ENCODE measurements around the gene FMNL3.
"Not testable (repeated sequence)": the region's sequence is repeated elsewhere in the genome, so short reads cannot be mapped to it uniquely, and the experiment has no call there.

FMNL3 gene

DNA sequence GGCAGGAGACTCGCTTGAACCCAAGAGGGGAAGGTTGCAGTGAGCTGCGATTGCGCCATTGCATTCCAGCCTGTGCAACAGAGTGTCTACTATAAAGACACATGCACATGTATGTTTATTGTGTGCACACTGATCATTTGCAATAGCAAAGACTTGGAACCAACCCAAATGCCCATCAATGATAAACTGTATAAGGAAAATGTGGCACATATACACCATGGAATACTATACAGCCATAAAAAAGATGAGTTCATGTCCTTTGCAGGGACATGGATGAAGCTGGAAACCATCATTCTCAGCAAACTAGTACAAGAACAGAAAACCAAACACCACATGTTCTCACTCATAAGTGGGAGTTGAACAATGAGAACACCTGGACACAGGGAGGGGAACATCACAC is 6.7 kb upstream of the FMNL3 start:
- not testable (repeated sequence) for DNase-seq (ENCODE audit: low spot score)

DNA sequence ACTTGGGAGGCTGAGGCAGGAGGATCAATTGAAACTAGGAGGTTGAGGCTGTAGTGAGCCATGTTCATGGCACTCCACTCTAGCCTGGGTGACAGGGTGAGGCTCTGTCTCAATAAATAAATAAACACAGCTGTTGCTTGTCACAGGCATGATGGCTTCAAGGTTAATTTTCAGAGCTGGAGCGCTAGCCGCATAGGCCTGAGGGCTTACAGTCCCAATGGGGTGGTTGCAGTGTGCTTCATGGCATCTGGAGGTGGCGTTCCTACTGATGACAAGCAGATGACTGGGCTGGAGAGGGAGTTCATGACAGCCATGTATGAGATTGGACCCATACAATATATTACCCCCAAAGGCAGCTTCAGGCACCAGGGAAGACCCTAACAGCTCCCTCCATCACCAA is 1.6 kb upstream of the FMNL3 start:
- DNase-seq (ENCODE audit: low spot score): no peak

DNA sequence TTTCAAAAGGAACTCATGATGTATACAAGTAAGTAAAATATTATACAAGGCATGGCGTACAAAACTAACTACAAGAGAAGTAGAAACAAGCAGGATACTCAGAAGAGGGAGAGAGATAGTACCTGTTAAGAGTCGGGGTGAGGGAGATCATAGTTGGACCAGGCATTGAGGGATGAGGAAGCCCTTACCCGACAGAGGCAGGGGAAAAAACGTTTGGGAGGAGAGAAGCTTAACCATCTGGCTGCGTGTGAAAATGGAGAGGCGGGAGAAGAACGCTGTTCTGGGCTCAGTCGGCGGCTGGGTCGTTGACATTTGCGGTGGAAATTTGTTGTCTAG is 575 bp upstream of the FMNL3 start:
- no peak for DNase-seq (ENCODE audit: low spot score)

DNA sequence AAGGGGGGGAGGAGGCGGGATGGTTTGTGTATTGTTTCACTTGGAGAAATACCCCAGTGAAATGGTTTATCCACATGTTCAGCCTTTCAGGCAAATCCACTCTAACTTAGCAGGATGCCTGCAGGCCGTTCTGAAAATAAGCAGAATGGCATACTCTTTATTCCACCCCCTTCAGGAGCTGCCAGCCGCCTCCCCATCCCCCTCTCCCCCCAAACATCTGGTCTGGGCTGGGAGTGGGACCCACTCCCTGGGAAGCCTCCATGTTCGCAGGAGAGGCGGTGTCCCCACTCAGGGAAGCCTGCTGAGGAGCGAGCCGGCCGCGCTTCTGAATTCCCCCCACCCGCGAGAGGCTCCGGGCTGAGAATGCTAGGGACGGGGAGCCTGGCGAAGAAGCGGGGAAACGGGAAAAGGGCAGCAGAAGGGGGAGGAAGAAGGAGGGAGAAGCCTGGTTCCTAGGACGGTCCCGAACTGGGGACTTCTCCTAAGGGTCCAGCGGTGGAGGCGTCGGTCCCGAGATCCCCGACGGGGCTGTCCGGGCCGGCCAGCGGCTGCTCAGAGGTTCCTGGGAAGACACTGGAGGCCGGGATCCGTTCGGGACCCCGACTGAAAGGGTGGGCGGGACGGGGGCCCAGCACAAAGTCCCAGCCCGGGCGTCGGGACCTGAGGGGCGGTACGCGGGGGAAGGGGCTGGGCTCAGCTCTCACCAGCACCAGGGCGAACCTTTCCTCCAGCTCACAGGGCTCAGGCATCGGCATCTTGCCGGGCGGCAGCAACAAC is 666 bp downstream of the FMNL3 start:
- peak; percentile 49 for DNase-seq (ENCODE audit: low spot score)

DNA sequence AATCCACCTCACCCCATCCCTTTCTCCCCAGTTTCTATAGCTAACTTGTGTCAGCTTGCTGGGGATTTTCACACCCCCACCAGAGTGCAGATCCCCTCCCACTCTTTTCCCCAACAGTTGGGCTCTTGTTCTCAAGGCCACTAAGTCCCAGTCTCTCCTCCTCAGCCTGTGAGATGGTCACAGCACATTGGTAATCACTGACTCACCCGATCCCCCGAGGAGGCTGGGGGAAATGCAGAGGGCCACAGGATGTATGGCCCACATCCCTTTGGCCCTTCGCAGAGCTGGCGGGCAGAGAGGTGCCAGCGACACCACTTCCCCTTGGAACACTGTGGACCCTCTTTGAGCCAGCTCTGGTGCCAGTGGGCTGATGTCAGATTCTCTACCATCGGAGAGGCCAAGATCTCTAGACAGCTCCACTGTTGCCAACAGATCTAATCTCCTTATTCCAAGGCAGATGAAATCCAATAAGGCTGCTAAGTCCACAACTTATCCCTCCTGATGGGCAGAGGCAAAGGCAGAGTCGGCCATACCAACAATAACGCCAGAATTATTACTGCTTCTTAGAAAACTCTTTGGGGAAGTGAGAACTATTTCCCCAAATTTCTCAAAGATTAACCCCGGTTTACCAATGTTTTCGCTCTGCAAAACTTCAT is 1.6 kb downstream of the FMNL3 start:
- no peak for DNase-seq (ENCODE audit: low spot score)

DNA sequence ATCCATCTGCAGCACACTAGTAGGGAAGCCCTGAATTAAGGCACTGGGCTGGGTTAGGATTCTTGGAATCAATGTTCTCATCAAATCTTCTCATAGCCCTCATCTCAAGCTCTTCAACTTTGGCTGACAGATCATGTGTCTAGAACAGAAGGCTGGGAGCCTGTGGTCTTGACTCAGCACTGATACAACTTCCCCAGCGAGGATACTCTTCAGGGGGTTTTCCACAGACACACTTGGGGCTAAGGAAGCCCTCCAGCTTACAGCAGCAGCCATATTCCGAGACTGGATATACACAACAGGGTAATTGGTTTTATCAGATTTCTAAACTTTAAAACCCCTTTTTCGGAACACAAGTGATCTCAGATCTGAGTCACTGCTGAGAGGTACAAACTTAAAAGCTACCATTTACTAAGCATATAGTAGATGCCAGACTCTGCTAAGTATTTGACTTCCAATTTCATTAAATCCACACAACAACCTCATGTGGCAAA is 3.5 kb downstream of the FMNL3 start:
- DNase-seq (ENCODE audit: low spot score): no peak

DNA sequence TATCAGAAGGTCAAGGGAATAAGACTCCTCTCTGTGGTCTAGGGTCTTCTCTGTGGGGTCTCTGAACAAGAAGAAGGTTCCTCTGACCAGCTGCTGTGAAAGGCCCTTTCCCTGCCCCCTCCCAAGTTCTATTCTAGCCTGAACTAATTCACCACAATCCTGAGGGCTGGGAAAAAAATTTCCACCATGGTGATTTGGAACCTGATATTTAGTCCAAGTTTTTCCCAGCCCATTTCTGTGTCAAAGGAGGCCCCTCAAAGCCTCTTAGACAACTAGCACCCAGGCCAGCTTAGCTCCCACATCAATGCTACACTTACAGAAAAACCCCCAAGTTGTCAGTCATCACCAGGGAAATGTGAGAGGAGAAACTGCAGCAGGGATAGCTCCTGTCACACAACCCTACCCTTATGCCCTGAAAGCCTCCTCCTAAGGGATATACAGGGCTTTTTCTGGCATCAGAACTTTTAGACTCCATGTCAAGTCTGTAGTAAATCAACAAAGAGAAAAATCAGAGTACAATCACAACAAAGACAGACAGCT is 4.5 kb downstream of the FMNL3 start:
- no peak for DNase-seq (ENCODE audit: low spot score)

DNA sequence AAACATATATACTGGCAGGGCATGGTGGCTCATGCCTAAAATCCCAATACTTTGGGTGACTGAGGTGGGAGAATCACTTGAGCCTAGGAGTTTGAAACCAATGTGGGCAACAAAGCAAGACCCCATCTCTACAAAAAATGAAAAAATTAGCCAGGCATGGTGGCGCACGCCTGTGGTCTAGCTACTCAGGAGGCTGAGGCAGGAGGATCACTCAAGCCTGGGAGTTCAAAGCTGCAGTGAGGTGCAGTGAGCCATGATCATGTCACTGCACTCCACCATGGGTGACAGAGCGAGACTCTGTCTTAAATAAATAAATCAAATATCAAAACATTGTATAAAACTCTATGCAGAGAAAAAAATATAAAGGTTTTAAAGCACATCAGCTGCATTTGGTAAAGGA is 5.2 kb downstream of the FMNL3 start:
- DNase-seq (ENCODE audit: low spot score): no peak

DNA sequence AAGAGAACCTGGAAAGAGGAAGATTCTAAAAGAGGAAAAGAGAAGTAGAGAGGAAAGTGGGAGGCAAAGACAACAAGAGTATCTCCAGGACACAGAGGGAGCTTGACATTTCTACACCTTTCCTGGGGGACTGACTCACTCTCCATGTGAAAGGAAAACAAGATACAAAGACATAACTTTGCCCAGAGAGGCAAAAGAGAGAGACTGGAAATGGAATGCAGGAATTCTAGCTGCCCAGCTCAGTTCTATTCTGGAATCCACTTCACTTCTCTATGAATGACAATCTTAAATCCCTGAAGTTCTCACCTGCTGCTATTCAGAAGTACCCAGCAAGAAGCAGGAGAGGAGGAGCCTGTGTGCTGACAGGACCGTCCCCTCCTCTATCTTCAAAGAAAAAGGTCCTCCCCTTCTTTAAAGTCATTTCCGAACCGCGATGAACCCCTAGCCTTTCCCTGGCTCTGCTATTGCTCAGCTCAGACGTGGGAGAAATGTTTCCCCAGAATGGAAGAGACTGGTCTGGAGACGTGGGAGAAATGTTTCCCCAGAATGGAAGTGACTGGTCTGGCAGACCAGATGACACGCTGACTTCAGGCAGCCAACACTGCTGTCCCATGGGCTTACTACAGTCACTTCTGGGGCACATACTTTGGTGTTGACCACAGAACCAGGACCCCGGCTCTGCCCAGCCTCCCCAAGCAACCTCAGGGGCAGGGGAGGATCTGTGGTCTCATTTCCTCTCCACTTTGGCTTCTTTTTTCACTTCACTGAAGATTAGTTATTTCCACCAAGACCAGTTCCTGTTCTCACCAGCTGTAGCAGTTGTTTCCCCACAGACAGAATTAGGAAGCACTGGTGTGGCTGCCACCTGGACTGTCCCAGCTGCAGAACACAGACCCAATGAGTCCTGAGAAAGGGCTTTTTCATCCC is 8.3 kb downstream of the FMNL3 start:
- DNase-seq (ENCODE audit: low spot score): no peak

DNA sequence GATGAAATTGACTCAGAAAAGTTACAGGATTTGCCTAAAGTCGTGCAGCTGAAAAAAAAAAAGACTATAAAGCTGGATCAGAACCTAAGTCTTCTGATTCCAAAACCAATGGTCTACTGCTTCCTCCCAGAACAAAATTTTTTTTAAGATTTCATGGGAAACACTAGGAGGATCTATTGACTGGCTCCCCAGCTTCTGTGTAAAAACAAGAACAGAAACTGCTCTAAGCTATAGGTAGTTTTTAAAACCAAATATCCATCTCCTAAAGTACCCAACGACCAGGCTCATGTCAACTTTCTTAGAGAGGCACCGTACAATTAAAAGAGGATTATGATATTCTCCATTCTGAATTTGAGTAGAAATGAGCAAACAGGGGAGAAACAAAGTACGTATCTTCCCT is 9.4 kb downstream of the FMNL3 start:
- DNase-seq (ENCODE audit: low spot score): no peak

DNA sequence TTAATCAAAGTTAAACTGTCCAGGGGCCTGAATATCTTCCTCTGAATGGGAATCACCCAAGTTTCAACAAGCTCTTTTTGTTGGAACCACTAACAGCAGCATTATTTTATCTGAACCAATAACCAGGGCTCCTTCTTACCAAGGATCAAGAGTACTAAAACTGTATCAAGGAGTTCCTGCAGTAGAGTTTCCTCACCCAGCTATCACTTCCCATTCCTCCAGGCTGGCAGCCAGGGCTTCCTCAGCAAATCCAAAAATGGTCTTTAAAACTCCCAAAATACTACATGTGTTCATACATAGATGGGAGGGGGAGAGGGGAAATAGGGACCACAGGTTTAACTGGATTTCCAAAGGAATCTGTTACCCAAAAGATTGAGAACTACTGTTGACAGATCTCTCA is 10.5 kb downstream of the FMNL3 start:
- DNase-seq (ENCODE audit: low spot score): no peak

DNA sequence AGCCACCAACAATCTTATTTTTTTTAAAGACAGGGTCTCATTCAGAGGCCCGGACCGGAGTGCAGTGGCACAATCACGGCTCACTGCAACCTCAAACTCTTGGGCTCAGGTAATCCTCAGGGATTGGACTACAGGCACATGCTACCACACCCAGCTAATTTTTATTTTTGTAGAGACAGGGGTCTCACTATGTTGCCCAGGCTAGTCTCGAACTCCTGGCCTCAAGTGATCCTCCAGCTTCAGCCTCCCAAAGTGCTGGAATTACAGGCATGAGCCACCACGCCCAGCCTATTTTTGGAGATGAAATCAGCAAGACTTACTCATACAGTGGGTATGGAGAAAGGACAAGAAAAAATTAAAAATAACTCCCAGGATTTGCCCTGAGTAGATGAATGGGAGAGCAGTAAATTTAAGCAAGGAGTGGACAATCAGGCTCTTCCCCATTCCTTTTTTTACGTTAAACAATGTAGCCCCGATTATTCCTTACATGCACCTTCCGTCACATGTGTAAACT is 13.2 kb downstream of the FMNL3 start:
- no peak for DNase-seq (ENCODE audit: low spot score)

DNA sequence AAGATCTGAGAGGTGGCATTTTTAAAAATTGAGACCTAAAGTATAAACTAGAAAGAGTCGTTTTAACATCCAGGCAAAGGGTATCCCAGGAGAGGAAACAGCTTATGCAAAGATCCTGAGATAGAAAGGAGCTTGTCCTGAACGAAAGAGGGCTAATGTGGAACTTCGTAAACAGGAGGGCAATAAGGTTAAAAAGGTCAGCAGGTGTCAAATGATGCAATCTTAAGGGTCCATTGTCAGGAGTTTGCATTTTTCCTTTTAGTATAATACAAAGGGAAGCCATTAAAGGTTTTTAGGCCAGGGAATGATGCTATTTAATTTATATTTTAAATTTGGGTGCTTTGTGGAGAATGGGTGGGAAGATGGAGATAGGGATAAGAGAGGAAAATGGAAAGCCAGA is 14.4 kb downstream of the FMNL3 start:
- DNase-seq (ENCODE audit: low spot score): no peak

DNA sequence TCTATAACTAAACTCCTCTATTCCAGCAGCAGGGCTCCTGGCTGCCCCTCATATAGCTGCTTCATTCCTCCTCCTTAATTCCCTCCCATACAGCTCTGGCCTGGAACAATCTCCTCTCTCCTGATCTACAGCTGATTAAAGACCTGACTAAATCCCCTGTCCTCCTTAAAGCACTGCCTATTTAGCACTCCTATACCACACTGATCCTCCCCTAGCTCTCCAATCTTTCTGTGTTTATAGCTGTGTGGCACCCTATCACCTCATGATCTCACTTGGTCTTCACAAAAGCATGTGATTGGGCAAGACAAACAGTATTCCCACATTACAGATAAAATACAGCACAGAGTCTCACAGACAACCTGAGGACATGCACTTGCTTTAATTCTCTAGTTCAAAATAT is 17.4 kb downstream of the FMNL3 start:
- DNase-seq (ENCODE audit: low spot score): no peak

DNA sequence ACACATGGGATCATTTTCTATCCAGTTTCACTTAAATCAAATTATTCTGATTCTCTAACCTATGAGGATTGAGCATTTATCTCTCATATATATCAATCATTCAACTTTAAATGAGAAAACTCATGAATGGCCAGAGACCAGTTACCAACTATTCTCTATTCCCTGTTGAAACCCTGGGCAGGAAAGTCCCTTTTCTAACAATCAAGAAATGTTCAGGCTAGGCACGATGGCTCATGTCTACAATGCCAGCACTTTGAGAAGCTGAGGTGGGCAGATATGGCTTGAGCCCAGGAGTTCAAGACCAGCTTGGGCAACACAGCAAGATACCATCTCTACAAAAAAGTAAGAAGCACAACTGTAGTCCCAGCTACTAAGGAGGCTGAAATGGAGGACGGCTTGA is 18.0 kb downstream of the FMNL3 start:
- no peak for DNase-seq (ENCODE audit: low spot score)

DNA sequence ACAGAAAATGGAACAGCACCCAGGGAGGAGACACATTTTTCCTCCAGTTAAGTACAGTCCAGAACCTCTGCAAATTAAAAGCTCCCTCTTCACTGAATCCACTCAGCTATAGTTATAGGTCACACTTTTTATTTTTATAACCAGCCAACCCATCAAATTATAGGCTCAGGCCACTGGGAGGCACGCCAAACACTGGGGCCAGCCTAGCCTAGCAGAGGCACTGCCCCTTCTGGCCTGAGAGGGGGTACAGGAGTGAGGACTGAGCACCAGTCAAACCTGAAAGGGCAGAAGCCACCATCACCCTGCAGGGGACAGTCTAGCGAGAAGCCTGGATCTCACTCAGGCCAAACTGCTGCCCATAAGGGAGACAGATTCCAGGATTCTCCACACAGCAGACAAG is 19.3 kb downstream of the FMNL3 start:
- no peak for DNase-seq (ENCODE audit: low spot score)

DNA sequence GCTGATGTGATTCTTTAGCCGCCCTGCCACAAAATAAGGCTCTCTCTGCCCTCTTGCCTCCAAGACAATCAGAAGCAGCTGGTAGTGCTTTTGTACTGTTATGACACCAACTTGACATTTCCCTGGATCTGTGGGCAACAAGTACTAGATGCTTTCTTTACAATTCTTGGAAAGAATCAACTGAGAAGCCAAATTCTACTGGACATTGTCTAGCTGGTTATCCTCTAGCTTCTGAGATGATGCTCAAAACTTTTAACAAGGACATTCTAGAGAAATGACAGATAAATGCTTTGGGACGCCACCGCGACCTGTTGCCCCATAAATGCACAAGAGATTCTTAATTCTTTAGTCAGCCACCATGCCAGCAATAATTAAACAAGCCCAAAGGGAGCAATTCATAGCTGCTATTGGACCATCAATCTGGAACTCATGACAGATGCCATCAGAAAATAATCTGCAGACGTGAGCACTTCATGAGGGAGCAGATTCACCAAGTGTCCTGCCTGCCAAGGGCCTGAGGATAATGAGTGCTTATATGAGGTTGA is 22.8 kb downstream of the FMNL3 start:
- no peak for DNase-seq (ENCODE audit: low spot score)

DNA sequence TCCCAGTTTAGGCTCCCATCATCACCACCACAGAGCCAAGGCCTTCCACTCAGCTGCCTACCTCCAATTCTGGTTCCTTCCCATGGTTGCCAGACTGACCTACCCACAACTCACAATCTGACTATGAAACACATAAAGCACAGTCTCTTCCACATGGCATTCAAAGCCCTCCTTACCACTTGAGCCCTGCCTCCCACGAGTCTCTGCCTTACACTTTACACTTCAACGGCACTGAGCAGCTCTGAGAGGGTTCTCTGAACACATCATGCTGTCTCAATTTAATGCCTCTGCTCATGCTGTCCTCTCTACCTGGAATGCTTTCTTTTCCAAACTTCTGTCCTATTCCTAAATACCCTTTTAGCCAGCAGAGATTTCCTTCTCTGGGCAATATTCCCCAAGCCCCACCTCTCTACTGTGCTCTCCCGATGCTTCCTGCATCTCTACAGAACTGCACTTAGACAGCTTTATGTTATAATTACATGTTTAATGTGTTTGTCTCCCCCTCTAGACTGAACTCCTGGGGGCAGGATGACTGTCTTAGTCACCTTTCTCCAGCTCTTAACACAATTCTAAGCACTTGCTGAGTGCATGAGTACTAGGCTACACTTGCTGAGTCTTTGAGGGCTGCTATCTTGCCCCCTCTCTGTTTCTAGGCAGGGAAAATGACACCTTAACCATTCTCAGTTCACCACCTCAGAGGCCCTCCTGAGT is 23.5 kb downstream of the FMNL3 start:
- DNase-seq (ENCODE audit: low spot score): no peak

DNA sequence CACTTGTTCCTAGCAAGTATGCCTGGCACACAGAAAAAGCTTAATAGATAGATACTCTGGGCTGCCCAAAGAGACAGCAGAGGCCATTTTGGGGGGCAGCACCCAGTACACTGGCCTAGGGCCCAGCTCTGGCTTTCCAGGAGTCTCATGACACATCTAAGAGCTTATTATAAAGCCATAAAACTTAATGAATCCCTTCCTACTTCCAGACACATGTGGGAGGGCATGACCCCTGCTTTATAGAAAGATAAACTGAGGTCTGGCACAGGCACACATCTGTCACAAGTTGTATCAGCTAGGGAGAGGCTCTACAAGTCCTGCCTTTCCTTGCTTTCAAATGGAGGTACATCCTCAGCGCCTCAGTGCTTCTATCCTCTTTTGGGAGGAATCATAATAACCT is 27.1 kb downstream of the FMNL3 start:
- no peak for DNase-seq (ENCODE audit: low spot score)

DNA sequence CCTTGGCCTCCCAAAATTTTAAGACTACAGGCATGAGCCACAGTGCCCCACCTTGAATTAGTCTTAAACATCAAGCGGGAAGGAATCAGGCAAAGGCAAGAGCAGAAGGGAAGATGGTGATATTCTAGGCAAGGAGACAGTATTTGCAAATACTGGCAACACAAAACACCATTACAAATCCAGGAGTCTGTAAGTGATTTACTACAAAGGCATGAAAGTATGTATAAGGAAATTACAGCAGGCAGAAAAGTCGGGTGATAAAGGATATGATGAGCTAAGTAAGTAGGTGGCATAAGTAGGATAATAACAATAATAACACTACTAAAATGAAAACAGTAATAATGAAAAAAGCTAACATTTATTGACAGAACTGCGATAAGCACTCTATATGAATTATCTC is 28.5 kb downstream of the FMNL3 start:
- DNase-seq (ENCODE audit: low spot score): no peak

DNA sequence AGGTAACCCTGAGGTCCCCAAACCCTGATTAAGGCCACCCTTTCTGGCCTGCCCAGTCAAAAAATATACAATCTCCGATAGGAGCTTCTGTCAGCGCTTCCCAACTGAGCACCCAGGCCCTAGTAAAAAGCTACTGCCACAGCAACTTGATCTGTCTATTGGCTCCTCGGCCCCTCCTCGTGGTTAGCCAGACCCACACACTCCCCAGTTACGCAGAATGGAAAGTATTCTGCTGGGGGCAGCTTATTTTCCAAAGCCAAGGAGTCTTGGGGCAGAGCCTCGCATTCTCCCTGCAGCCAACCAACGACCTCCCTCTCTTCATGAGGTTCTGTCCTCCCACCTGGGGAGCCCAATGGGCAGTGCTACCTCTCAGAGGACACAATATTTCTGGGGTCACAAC is 32.1 kb downstream of the FMNL3 start:
- DNase-seq (ENCODE audit: low spot score): no peak

Data from SK-N-DZ (cell line).